Liver (tissue), 3 donors: ENCODE measurements around the gene ARL6.

Experiments used
- CTCF ChIP-seq: fragments of 150-350 bp; IDR thresholded peaks from 2 replicates; pipeline ENCODE4 v1.5.1; 2017; ENCODE audit warnings: improper control_type of control experiment, low read depth, low read length; ENCODE audit not compliant: missing input control
- RAD21 ChIP-seq, 2 donors: IDR thresholded peaks; 2 replicates each; pipeline ENCODE4 v1.6.1; 2016; ENCODE audit warnings: antibody characterized with exemption in 2 of 2, mild to moderate bottlenecking in 2 of 2
- donor health status: healthy.
- donor health status: healthy.

- TF ChIP-seq CTCF: no peak
- no peak for TF ChIP-seq RAD21 (IDR thresholded peaks at IDR 0.05)
Observed at GRCh38 chr3:97772926-97773325, 8.4 kb downstream of the ARL6 start.
